Bronchus fibroblast of lung (primary cell): ENCODE measurements around the gene HNRNPLL. TPM values are rescaled to one million over a fixed set of nuclear protein-coding genes. Genes with fewer than 3 reads are reported as not detected.

Source experiments
- total RNA-seq: library from RNA; depleted of rRNA; stranded (reverse); fragments of >200 nt; gene quantifications from 2 replicates; pipeline ENCODE4 v1.2.3, GENCODE V29; 2015

Gene HNRNPLL
- total RNA-seq: 29.1 and 31.8 TPM in 2 replicates

GRCh38 chr2:38602732-38603401, at the start of gene HNRNPLL:
HNRNPLL (minus strand) TSS chr2:38602928; CDS start chr2:38602626, 302 bp downstream.

Other genes starting within 250 kb of the HNRNPLL start
- gene ATL2, start 225.7 kb downstream of the HNRNPLL start, total RNA-seq: 29.7 and 39.0 TPM in 2 replicates
- 10.9 and 17.8 TPM in 2 replicates for gene GALM, start 63.2 kb upstream of the HNRNPLL start, total RNA-seq
- gene SRSF7, start 148.4 kb upstream of the HNRNPLL start, total RNA-seq: 124 and 143 TPM in 2 replicates
- 8.9 and 13.3 TPM in 2 replicates for gene GEMIN6, start 175.3 kb upstream of the HNRNPLL start, total RNA-seq